SK-N-SH (cell line): ENCODE measurements around the gene XXYLT1.

Experiments
- EP300 ChIP-seq, 2 experiments: IDR thresholded peaks; 2 replicates each; pipeline versions ENCODE4 v1.4.0 to v1.6.1; 2012; ENCODE audit warnings: borderline replicate concordance in 1 of 2, low read depth in 1 of 2, low read length in 1 of 2
- EZH2phosphoT487 ChIP-seq: fragments of 200-600 bp; sonication (generic); IDR thresholded peaks from 2 replicates; pipeline ENCODE4 v1.6.1; 2017; ENCODE audit warnings: low read depth, mixed run types, mild to moderate bottlenecking, antibody characterized with exemption, moderate library complexity, borderline replicate concordance
- GATA2 ChIP-seq: sonication (generic); formaldehyde crosslinking; IDR thresholded peaks from 2 replicates; pipeline ENCODE4 v1.5.0; 2020; ENCODE audit warnings: mild to moderate bottlenecking, missing genetic modification reagents
- JUND ChIP-seq: IDR thresholded peaks from 2 replicates; pipeline ENCODE4 v1.4.0; 2012
- NRF1 ChIP-seq: IDR thresholded peaks from 2 replicates; pipeline ENCODE4 v1.6.1; 2012; ENCODE audit warnings: low read depth, mild to moderate bottlenecking, low read length
- POLR2AphosphoS5 ChIP-seq: IDR thresholded peaks from 2 replicates; pipeline ENCODE4 v1.6.1; 2012; ENCODE audit warnings: low read depth, low read length
- RAD21 ChIP-seq: IDR thresholded peaks from 2 replicates; pipeline ENCODE4 v1.6.1; 2012; ENCODE audit warnings: mild to moderate bottlenecking, low read length
- REST ChIP-seq: IDR thresholded peaks from 2 replicates; pipeline ENCODE4 v1.6.1; 2012; ENCODE audit warnings: mild to moderate bottlenecking, low read depth, low read length, moderate library complexity
- USF2 ChIP-seq: fragments of 150-350 bp; IDR thresholded peaks from 2 replicates; pipeline ENCODE4 v1.6.1; 2017; ENCODE audit warnings: antibody characterized with exemption, low read length, low read depth, borderline replicate concordance
- TF ChIP-seq, protein P1 (sequence below): fragments of 200-600 bp; sonication (generic); IDR thresholded peaks from 2 replicates; pipeline ENCODE4 v1.6.1; 2017; ENCODE audit warnings: antibody characterized with exemption, mild to moderate bottlenecking, moderate library complexity
- TF ChIP-seq, protein P2 (sequence below): IDR thresholded peaks from 2 replicates; pipeline ENCODE4 v1.4.0; 2012; ENCODE audit warnings: low read depth
- TF ChIP-seq, protein P3 (sequence below): IDR thresholded peaks from 2 replicates; pipeline ENCODE4 v1.4.0; 2012; ENCODE audit warnings: low read depth, borderline replicate concordance

DNA sequence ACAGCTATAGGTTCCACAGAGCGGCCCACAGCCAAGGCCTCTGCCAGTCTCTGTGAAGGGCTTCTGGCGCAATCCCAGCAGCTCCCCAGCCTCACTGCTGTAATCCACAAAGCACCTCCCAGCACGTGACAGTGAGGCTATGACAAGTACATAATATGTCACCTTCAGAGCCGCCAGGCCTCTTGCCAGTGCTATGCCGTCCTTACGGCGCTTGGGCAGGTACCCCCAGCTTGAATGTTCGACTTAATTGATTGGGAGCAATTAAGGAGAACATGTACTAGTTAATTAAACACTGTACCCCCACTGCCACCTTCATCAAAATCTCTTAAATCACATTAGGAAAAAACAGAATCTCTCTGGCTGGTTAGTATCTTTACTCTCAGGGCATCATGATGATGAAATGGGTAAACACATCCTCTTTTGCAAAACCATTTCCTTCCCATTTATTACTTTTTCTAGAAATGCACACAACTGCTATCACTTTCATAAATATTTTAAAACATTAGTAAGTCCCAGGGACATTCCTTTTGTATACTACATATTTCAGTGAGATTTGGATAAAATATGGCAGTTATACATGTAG, 169.9 kb downstream of the XXYLT1 start:
- TF ChIP-seq, protein P1, sequence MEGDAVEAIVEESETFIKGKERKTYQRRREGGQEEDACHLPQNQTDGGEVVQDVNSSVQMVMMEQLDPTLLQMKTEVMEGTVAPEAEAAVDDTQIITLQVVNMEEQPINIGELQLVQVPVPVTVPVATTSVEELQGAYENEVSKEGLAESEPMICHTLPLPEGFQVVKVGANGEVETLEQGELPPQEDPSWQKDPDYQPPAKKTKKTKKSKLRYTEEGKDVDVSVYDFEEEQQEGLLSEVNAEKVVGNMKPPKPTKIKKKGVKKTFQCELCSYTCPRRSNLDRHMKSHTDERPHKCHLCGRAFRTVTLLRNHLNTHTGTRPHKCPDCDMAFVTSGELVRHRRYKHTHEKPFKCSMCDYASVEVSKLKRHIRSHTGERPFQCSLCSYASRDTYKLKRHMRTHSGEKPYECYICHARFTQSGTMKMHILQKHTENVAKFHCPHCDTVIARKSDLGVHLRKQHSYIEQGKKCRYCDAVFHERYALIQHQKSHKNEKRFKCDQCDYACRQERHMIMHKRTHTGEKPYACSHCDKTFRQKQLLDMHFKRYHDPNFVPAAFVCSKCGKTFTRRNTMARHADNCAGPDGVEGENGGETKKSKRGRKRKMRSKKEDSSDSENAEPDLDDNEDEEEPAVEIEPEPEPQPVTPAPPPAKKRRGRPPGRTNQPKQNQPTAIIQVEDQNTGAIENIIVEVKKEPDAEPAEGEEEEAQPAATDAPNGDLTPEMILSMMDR: no peak
- TF ChIP-seq, protein P2, sequence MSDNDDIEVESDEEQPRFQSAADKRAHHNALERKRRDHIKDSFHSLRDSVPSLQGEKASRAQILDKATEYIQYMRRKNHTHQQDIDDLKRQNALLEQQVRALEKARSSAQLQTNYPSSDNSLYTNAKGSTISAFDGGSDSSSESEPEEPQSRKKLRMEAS: no peak
- TF ChIP-seq EP300 (IDR thresholded peaks at IDR 0.05; ENCODE audit: borderline replicate concordance in 1 of 2, low read depth in 1 of 2, low read length in 1 of 2) (no peak), EZH2phosphoT487 (no peak), REST (no peak), USF2 (no peak; the same call in 1 of the 2 replicates), POLR2AphosphoS5 (no peak), JUND (no peak), GATA2 (CRISPR knock-in tag) (no peak), NRF1 (no peak), RAD21 (no peak)
- TF ChIP-seq, protein P3, sequence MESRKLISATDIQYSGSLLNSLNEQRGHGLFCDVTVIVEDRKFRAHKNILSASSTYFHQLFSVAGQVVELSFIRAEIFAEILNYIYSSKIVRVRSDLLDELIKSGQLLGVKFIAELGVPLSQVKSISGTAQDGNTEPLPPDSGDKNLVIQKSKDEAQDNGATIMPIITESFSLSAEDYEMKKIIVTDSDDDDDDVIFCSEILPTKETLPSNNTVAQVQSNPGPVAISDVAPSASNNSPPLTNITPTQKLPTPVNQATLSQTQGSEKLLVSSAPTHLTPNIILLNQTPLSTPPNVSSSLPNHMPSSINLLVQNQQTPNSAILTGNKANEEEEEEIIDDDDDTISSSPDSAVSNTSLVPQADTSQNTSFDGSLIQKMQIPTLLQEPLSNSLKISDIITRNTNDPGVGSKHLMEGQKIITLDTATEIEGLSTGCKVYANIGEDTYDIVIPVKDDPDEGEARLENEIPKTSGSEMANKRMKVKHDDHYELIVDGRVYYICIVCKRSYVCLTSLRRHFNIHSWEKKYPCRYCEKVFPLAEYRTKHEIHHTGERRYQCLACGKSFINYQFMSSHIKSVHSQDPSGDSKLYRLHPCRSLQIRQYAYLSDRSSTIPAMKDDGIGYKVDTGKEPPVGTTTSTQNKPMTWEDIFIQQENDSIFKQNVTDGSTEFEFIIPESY: no peak
